ENCODE measurements around the gene NACC1. TPM values are rescaled to one million over a fixed set of nuclear protein-coding genes. Genes with fewer than 3 reads are reported as not detected.

The NACC1 gene
- total and polyA plus RNA-seq, 2 experiments from 2014 or later, result 11.1 to 35.0 TPM

DNA sequence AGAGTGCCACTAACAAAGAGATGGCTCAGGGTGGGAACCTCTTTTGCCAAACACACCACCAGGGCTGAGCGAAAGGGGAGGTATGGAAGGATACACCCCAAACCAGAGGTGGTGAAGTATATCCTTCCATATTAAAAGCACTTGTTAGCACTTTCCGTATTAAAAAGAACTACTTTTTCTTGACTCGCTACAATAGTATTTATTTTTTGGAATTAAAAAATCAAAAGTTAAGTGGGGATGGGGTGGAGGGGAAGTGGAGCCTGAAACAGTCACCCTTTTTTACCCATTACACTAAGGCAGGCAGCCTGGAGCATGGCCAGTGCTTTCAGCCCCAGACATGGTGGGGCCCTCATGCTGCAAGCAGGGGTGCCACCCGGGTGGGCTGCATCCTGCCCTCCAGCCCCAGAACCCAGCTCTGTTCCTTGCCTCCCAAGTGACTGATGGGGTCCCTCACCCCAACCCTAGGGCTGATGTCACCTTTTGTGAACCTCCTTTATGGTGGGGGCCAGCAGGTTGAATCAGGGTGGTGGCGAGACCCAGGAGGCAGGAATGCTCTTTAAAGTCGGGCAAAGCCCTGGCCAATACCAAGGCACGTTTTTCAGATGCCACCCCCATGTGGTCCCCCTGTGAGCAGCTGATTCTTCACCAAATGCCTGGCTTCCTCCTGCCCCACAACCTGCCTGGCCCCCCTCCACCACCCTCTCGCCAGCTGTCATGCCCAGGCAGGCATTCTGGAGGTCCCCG is 46.4 kb upstream of the NACC1 start:
- Histone ChIP-seq H3K9me2 (replicated peaks; ENCODE audit: insufficient read depth) (no peaks in the 10 kb centered on the region), H4K20me1 (ENCODE audit: insufficient read depth, poor library complexity, severe bottlenecking) (no peaks in the 10 kb centered on the region), H3K36me3 (replicated peaks; ENCODE audit: insufficient read depth, low read depth) (no peaks in the 10 kb centered on the region), H3K4me1 (ENCODE audit: insufficient read depth) (peaks cover 28% of the 10 kb centered on the region), H3K4me3 (no peak overlapping the region), H3K27ac (no peak overlapping the region), H3K79me2 (no peaks in the 10 kb centered on the region), H2AFZ (no peak overlapping the region), H3K4me2 (no peak overlapping the region), H3K27me3 (peaks cover 4% of the 10 kb centered on the region), H3K9me3 (ENCODE audit: low read depth) (no peaks in the 10 kb centered on the region)
- no peak for TF ChIP-seq EZH2phosphoT487 (IDR thresholded peaks at IDR 0.05; ENCODE audit: low read depth, severe bottlenecking, unreplicated experiment)
- no peak for TF ChIP-seq EZH2 (IDR thresholded peaks at IDR 0.05; ENCODE audit: borderline replicate concordance)
- TF ChIP-seq, protein P1, sequence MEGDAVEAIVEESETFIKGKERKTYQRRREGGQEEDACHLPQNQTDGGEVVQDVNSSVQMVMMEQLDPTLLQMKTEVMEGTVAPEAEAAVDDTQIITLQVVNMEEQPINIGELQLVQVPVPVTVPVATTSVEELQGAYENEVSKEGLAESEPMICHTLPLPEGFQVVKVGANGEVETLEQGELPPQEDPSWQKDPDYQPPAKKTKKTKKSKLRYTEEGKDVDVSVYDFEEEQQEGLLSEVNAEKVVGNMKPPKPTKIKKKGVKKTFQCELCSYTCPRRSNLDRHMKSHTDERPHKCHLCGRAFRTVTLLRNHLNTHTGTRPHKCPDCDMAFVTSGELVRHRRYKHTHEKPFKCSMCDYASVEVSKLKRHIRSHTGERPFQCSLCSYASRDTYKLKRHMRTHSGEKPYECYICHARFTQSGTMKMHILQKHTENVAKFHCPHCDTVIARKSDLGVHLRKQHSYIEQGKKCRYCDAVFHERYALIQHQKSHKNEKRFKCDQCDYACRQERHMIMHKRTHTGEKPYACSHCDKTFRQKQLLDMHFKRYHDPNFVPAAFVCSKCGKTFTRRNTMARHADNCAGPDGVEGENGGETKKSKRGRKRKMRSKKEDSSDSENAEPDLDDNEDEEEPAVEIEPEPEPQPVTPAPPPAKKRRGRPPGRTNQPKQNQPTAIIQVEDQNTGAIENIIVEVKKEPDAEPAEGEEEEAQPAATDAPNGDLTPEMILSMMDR (IDR thresholded peaks at IDR 0.05; ENCODE audit: poor library complexity), result no peak
- 86% methylated on average over 8 of the region's 9 CpGs for WGBS (ENCODE audit: low lambda C conversion rate, missing lambda C conversion rate)
- no peak for DNase-seq (ENCODE audit: low spot score)

DNA sequence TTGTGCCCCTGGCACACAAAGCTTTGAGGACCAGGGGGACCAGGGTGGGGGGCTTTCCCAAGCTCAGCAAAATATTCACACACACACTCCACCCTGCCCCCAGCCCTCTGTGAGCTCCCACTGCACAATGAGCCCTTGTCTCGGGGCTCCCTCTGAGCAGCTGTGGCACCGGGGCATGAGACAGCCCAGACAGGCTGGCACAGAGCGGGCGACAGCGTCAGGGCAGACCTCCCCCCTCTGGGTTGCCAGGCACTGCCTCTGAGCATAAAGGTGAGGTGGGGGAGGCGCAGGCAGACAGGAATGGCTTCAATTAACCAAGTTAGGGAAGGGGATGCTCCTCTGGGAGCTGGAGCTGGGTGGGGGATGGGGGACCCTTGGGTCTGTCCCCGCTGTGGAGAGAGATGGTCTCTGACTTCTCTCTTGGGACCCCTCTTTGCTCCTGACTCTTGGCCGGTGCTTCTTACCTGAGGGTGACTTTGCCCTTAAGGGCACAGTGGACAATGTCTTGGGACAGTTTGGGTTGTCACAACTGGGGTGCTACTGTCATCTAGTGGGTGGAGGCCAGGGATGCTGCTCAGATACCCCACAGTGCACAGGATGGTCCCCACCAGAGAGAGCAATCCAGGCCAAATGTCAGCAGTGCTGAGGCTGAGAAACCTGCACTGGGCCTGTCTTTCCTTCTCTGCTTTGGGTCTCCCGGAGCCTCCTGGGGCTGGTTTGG is 45.7 kb upstream of the NACC1 start:
- H3K9me2 ChIP-seq (replicated peaks; ENCODE audit: insufficient read depth), result no peaks in the 10 kb centered on the region
- H2AFZ ChIP-seq, result no peak overlapping the region
- 86% methylated on average over 9 of the region's 9 CpGs for WGBS (ENCODE audit: low lambda C conversion rate, missing lambda C conversion rate)
- no peaks in the 10 kb centered on the region for H3K36me3 ChIP-seq (replicated peaks; ENCODE audit: insufficient read depth, low read depth)
- no peaks in the 10 kb centered on the region for H3K9me3 ChIP-seq (ENCODE audit: low read depth)
- peaks cover 35% of the 10 kb centered on the region for H3K4me1 ChIP-seq (ENCODE audit: insufficient read depth)
- no peaks in the 10 kb centered on the region for H3K79me2 ChIP-seq
- no peak overlapping the region for H3K4me2 ChIP-seq
- H3K27ac ChIP-seq, result no peak overlapping the region
- H3K4me3 ChIP-seq, result no peak overlapping the region
- TF ChIP-seq EZH2 (IDR thresholded peaks at IDR 0.05; ENCODE audit: borderline replicate concordance), result no peak
- TF ChIP-seq, protein P1 (IDR thresholded peaks at IDR 0.05; ENCODE audit: poor library complexity), result no peak
- TF ChIP-seq EZH2phosphoT487 (IDR thresholded peaks at IDR 0.05; ENCODE audit: low read depth, severe bottlenecking, unreplicated experiment), result no peak
- no peak for DNase-seq (ENCODE audit: low spot score)
- peaks cover 4% of the 10 kb centered on the region for H3K27me3 ChIP-seq
- no peaks in the 10 kb centered on the region for H4K20me1 ChIP-seq (ENCODE audit: insufficient read depth, poor library complexity, severe bottlenecking)

DNA sequence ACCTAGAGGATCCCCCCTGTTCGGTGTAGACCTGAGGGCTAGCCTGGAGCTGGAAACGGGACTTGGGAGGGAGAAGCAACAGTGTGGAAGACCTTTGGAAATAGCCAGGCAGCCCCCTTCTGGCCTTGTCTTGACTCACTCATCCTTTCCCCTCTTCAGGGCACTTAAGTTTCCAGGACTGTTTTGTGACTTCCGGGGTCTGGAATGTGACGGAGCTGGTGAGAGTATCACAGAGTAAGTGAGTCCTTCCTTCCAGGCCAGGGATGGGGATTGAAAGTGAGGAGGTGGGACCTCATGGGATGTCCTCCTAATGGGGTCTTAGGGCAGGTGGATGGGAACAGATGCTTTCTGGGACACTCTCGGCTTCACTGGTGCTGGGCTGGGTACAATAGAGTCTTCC is 44.8 kb upstream of the NACC1 start:
- Histone ChIP-seq H3K9me3 (ENCODE audit: low read depth) (no peaks in the 10 kb centered on the region), H3K27me3 (peaks cover 4% of the 10 kb centered on the region), H2AFZ (no peak overlapping the region), H3K4me1 (ENCODE audit: insufficient read depth) (peaks cover 38% of the 10 kb centered on the region), H3K9me2 (replicated peaks; ENCODE audit: insufficient read depth) (no peaks in the 10 kb centered on the region), H4K20me1 (ENCODE audit: insufficient read depth, poor library complexity, severe bottlenecking) (no peaks in the 10 kb centered on the region), H3K4me3 (no peak overlapping the region), H3K36me3 (replicated peaks; ENCODE audit: insufficient read depth, low read depth) (no peaks in the 10 kb centered on the region), H3K4me2 (no peak overlapping the region), H3K79me2 (no peaks in the 10 kb centered on the region), H3K27ac (no peak overlapping the region)
- TF ChIP-seq, protein P1 (IDR thresholded peaks at IDR 0.05; ENCODE audit: poor library complexity), result no peak
- no peak for TF ChIP-seq EZH2phosphoT487 (IDR thresholded peaks at IDR 0.05; ENCODE audit: low read depth, severe bottlenecking, unreplicated experiment)
- TF ChIP-seq EZH2 (IDR thresholded peaks at IDR 0.05; ENCODE audit: borderline replicate concordance), result no peak
- DNase-seq (ENCODE audit: low spot score), result no peak
- WGBS (ENCODE audit: low lambda C conversion rate, missing lambda C conversion rate), result 68% methylated on average over 5 of the region's 5 CpGs

All from hepatocyte (in vitro differentiated cells).